Middle frontal gyrus (tissue), 1 donor: ENCODE data around the gene OR8J3.
"Not testable (repeated sequence)": the region's sequence is repeated elsewhere in the genome, so short reads cannot be mapped to it uniquely, and the experiment has no call there.

Experiments
- DNase-seq: peaks from one replicate; pipeline ENCODE4 v3.0.0-alpha.2; 2015; ENCODE audit warnings: low spot score; ENCODE audit errors: extremely low spot score

The OR8J3 gene

DNA sequence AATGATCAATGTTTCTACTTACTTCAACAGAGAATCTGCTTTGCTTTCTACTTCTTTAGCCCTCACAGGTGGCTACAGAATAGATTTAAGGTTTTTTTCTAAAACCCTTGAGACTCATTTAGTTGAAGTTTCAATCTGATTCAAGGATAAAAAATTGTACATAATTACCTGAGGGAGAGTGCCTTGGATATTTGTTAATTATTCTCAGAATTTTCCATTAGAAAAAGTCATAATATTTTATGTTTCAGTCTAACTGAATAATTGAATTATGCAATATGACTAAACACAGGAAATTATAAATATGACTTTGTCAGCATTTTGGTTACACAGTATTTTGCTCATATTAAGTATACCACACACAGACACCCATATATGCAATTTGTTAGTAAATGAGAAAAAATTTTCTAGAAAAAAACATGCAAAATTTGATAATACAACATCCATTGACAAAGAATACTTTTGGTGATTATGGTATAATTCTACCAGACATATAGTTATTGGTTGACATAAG is at the start of gene OR8J3:
TSS of gene OR8J3 (minus strand) at position 51 of the 511 bp plus-strand sequence. CDS start 2,483 bp downstream, outside the sequence.
- DNase-seq: no peak

DNA sequence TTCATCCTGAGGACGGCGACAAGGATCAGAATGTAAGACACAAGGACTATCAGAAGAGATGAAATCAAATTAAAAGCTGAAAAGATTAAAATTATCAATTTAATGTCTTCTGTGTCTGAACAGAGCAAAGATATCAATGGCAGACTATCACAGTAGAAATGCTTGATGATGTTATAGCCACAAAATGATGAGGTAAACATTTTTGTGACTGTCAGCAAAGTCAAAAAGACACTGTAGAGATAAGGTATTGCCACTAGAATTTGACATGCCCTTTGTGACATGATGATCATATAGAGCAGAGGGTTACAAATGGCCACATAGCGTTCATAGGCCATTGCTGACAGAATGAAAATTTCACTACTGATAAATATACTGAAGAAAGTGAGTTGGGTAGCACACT is 48.6 kb upstream of the OR8J3 start:
- DNase-seq: no peak

DNA sequence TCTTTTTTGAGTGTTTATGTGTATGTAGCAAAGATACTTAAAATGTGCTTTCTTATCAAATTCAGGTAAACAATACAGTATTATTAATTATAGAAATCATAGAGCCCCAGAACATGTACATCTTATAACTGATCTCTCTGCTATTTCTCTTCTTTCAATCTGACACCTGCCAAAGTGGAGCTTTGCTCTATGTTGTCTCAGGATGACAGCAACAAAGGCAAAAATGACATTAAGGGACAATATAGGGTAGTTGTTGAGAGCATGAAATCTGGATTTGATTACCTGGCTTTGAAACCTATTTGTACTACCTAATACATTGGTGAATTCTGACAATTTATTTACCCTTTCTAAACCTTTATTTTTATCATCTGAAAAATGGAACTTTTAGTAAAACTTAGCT is 43.5 kb upstream of the OR8J3 start:
- no peak for DNase-seq

DNA sequence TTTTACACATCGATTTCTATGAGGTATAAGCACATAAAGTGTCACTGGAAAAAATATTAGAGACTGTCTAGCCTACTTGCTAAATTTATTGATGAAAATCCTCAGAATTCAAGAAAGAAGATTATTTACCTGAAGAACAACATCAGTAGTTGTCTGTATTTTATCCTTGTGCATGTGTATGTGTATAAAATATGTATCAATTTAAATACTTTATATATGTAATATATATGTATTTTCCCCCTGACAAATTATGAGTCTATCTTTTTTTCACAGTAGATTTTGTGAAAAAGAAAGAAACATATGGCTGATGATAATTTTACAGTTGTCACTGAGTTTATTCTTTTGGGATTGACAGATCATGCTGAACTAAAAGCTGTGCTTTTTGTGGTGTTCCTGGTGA is 36.3 kb upstream of the OR8J3 start, which contains the start of gene OR5J2:
TSS of gene OR5J2 (plus strand) at position 301 of the 400 bp plus-strand sequence. CDS start at position 301, 0 bp downstream.
- no peak for DNase-seq

- DNase-seq: no peak
Measured at GRCh38 chr11:56172256-56172830, 32.3 kb upstream of the OR8J3 start.

GRCh38 chr11:56163804-56164203 is 23.8 kb upstream of the OR8J3 start:
- DNase-seq: no peak

GRCh38 chr11:56160217-56160616 is 20.2 kb upstream of the OR8J3 start, which contains the start of gene OR8K5:
Gene OR8K5 (minus strand): TSS chr11:56160317. CDS start chr11:56160317, 0 bp downstream.
- no peak for DNase-seq

GRCh38 chr11:56152333-56152732 is 12.3 kb upstream of the OR8J3 start:
- DNase-seq: no peak

GRCh38 chr11:56151376-56151775 is 11.4 kb upstream of the OR8J3 start:
- DNase-seq: no peak

DNA sequence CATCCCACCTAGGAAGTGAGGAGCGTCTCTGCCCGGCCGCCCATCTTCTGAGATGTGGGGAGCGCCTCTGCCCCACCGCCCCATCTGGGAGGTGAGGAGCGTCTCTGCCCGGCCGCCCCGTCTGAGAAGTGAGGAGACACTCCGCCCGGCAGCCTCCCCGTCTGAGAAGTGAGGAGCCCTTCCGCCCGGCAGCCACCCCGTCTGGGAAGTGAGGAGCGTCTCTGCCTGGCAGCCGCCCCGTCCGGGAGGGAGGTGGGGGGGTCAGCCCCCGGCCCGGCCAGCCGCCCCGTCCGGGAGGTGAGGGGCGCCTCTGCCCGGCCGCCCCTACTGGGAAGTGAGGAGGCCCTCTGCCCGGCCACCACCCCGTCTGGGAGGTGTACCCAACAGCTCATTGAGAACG is 3.7 kb upstream of the OR8J3 start:
- not testable (repeated sequence) for DNase-seq

GRCh38 chr11:56122073-56122472 is 17.9 kb downstream of the OR8J3 start, which contains the start of gene OR8H3:
Gene OR8H3 (plus strand): TSS chr11:56122373. CDS start chr11:56122373, 0 bp downstream.
- DNase-seq: no peak

GRCh38 chr11:56103210-56103737 is 36.7 kb downstream of the OR8J3 start, which contains the start of gene OR8H2:
Gene OR8H2 (plus strand): TSS chr11:56103687. CDS start chr11:56105043, 1,356 bp downstream.
- DNase-seq: no peak

GRCh38 chr11:56093008-56093407 is 47.0 kb downstream of the OR8J3 start, which contains the start of gene OR8I2:
Gene OR8I2 (plus strand): TSS chr11:56093308. CDS start chr11:56093308, 0 bp downstream.
- DNase-seq: no peak

GRCh38 chr11:56089697-56090096 is 50.3 kb downstream of the OR8J3 start:
- no peak for DNase-seq
